Measurements from ENCODE around the gene RPL19.

Gene RPL19

DNA sequence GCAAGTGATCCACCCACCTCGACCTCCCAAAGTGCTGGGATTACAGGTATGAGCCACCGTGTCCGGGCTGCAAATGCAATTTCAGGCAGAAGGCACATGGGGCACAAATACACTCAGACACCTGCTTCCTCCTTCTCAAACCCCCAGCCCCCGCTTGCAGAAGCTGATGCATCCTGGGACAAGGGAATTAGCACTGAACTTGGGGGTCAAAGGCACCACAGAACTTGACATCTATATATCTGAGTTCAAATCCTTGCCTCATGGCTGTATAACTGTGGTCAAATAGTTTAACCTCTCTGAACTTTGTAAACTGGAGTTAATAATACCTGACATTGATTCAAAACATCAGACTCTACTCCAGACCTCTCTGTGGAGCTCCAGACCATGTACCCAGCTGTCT lies 30.0 kb upstream of the RPL19 start:
- no peak overlapping the region for H3K4me3 ChIP-seq (ENCODE audit: low read depth, low read length)
- TF ChIP-seq, protein P1, sequence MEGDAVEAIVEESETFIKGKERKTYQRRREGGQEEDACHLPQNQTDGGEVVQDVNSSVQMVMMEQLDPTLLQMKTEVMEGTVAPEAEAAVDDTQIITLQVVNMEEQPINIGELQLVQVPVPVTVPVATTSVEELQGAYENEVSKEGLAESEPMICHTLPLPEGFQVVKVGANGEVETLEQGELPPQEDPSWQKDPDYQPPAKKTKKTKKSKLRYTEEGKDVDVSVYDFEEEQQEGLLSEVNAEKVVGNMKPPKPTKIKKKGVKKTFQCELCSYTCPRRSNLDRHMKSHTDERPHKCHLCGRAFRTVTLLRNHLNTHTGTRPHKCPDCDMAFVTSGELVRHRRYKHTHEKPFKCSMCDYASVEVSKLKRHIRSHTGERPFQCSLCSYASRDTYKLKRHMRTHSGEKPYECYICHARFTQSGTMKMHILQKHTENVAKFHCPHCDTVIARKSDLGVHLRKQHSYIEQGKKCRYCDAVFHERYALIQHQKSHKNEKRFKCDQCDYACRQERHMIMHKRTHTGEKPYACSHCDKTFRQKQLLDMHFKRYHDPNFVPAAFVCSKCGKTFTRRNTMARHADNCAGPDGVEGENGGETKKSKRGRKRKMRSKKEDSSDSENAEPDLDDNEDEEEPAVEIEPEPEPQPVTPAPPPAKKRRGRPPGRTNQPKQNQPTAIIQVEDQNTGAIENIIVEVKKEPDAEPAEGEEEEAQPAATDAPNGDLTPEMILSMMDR (IDR thresholded peaks at IDR 0.05; ENCODE audit: insufficient read depth, low read length, missing control alignments) = no peak
- POLR2A ChIA-PET = no interaction called here
- DNase-seq (ENCODE audit: low read depth, low spot score) = no peak
- CTCF ChIA-PET = interaction anchor here (1.0 to 2.1 kb wide), 4 partner anchors 9 to 75 kb away, joined by 3 to 9 read pairs (median 6); no protein-coding TSS in a partner anchor

DNA sequence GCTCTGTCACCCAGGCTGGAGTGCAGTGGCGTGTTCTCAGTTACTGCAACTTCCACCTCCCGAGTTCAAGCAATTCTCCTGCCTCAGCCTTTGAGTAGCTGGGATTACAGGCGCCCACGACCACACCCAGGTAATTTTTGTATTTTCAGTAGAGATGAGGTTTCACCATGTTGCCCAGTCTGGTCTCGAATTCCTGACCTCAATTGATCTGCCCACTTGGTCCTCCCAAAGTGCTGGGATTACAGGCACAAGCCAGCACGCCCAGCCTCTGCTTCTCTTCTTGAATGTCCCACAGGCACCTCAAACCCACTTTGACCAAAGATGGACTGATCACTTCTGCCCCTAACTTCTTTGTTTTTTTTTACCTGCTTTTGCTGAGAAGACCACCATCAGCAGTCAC lies 29.5 kb upstream of the RPL19 start:
- ChIA-PET CTCF (interaction anchor here (0.7 to 2.1 kb wide), 4 partner anchors 8 to 61 kb away, joined by 3 to 8 read pairs (median 8); no protein-coding TSS in a partner anchor), POLR2A (no interaction called here)
- DNase-seq (ENCODE audit: low read depth, low spot score) = no peak
- TF ChIP-seq, protein P1 (IDR thresholded peaks at IDR 0.05; ENCODE audit: insufficient read depth, low read length, missing control alignments) = no peak
- H3K4me3 ChIP-seq (ENCODE audit: low read depth, low read length) = no peak overlapping the region

DNA sequence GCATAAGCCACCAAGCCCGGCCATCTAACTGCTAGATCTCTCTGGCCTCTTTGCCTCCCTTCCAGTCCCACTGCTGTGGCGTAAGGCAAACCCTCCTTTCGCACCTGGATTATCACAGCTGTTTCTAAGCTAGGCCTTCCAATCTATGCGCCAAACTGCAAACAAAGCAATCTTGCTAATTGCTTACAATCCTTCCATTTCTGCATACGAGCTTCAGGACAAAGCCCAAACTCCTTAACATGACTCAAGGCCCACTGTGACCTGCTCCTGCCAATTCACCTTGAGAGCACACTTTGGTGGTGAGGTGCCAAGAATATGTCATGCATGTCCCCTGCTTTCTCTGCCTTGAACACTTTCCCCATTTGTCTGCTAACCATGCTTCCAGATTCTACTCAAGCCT lies 28.1 kb upstream of the RPL19 start:
- no peak overlapping the region for H3K4me3 ChIP-seq (ENCODE audit: low read depth, low read length)
- POLR2A ChIA-PET = no interaction called here
- CTCF ChIA-PET = interaction anchor here (1.3 to 4.4 kb wide), 5 partner anchors 10 to 72 kb away, joined by 4 to 27 read pairs (median 8); no protein-coding TSS in a partner anchor
- no peak for DNase-seq (ENCODE audit: low read depth, low spot score)
- TF ChIP-seq, protein P1 (IDR thresholded peaks at IDR 0.05; ENCODE audit: insufficient read depth, low read length, missing control alignments) = no peak

DNA sequence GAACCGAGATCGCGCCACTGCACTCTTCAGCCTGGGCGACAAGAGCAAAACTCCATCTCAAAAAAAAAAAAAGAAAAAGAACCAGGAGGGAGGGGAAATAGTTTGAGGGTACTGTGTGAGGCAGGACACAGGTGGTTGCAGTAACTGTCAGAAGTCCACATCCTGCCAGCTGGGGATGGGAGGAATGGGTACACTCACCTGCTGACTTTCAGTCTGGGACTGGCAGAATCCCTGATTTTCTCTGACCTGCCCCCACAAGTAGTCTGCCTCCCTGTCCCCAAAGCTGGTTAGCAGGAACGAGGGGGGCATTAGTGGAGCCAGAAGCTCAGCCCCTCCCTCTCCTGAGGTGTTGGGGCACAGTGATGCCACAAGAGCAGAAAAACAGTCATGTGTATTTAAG lies 27.0 kb upstream of the RPL19 start:
- POLR2A ChIA-PET = interaction anchor here (1.2 kb wide), 2 partner anchors 8 to 13 kb away, joined by 3 to 5 read pairs; no protein-coding TSS in a partner anchor
- TF ChIP-seq, protein P1 (IDR thresholded peaks at IDR 0.05; ENCODE audit: insufficient read depth, low read length, missing control alignments) = no peak
- CTCF ChIA-PET = interaction anchor here (0.9 to 7.5 kb wide), 9 partner anchors 10 to 247 kb away, joined by 3 to 208 read pairs (median 27); partner anchors contain the start of genes ARL5C, LASP1NB and PLXDC1
- no peak overlapping the region for H3K4me3 ChIP-seq (ENCODE audit: low read depth, low read length)
- no peak for DNase-seq (ENCODE audit: low read depth, low spot score)

DNA sequence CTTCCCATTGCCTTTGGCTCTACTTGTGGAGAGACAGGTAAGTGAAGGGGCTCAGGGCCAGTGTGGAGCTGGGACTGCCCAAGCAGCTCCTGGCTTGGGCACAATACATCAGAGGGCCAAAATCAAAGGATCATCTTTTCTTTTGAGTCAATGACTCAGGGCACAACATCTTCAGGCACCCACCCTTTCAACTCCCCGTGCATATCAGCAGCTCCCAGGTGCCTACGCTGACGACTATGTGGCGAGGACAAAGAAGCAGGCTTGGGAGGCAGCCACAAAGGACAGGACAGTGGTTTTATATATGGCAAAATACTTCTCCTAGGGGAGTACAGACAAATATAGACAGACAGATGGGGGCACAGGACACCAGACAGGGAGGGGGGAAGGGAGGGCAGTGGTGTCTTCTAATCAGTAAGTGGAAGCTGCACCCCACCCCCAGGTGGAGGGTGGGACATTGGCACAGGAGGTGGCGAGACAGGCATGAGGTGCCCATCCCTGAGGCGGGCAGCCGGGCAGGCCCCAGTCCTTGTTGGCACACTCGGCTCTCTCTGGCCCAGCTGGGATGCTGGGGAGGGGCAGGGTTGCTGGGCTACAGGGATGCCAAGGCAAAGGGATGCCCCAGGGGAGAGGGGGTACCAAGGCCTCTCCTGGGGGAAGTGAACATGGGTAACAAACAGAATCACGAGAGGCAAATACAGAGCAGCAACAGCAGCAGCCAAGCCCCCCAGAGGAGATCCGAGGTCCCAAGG lies 26.4 kb upstream of the RPL19 start:
- no peak overlapping the region for H3K4me3 ChIP-seq (ENCODE audit: low read depth, low read length)
- TF ChIP-seq, protein P1 (IDR thresholded peaks at IDR 0.05; ENCODE audit: insufficient read depth, low read length, missing control alignments) = no peak
- DNase-seq (ENCODE audit: low read depth, low spot score) = no peak
- ChIA-PET POLR2A (interaction anchor here (1.0 to 1.2 kb wide), 4 partner anchors 9 to 31 kb away, joined by 3 to 5 read pairs (median 4); partner anchors contain the start of gene RPL19), CTCF (interaction anchor here (0.8 to 7.5 kb wide), 20 partner anchors 10 to 329 kb away, joined by 3 to 208 read pairs (median 4); partner anchors contain the start of genes ARL5C, LASP1NB, PLXDC1 and RPL19)

Measured in AG04449 (cell line).